Gastrocnemius medialis (tissue), 4 donors: ENCODE data around the gene MSRB3.

Experiments
- CTCF ChIP-seq, 5 experiments: fragments of 450-650 bp in 3 of 5; fragments of 200-600 bp in 2 of 5; sonication (generic) in 2 of 5; IDR thresholded peaks in 4 of 5; conservative IDR thresholded peaks in 1 of 5; 1 replicate in 4 of 5; 2 replicates in 1 of 5; pipeline ENCODE4 v1.5.1; 2016 to 2019; ENCODE audit warnings: antibody characterized with exemption in 5 of 5, mild to moderate bottlenecking in 3 of 5, moderate library complexity in 3 of 5
- POLR2A ChIP-seq, 2 donors: fragments of 450-650 bp; IDR thresholded peaks; one replicate each; pipeline ENCODE4 v1.6.1; 2017; ENCODE audit warnings: antibody characterized with exemption in 2 of 2, mild to moderate bottlenecking in 2 of 2, moderate library complexity in 2 of 2

DNA sequence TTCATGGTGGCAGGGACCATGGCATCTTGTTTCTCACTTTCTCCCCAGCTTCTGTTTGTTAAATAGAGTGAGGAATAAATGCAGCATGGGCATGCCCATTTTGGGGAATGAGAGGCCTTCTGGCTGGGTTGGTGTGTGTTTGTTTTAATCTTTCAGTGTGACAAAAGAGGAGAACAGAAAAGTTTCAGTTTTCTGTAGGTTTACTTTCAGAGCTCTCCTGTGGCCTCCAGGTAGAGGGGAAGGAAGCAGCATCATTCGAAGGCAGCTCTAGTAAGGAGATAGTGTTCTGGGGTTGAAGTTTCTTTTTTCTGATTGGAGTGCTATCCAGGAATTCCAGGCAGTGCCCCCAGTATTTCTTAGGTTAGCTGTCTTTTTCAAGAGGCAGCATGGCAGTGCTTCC lies 15.3 kb downstream of the MSRB3 start:
- TF ChIP-seq POLR2A (IDR thresholded peaks at IDR 0.05) (no peak), CTCF (IDR thresholded peaks at IDR 0.05 in 4 of 5, conservative IDR thresholded peaks at IDR 0.05 in 1 of 5) (no peak)
